WI38 (cell line): ENCODE measurements around the gene GPR85.

ENCODE experiments used
- H3K4me3 ChIP-seq: 2 replicates; pipeline ENCODE4 v1.5.1; 2011; ENCODE audit warnings: low read depth, mild to moderate bottlenecking, control low read depth, low read length
- TF ChIP-seq, protein P1 (sequence below): IDR thresholded peaks from 2 replicates; pipeline ENCODE4 v1.5.1; 2012; ENCODE audit warnings: low read depth, mild to moderate bottlenecking, control low read depth, low read length

Gene GPR85

DNA sequence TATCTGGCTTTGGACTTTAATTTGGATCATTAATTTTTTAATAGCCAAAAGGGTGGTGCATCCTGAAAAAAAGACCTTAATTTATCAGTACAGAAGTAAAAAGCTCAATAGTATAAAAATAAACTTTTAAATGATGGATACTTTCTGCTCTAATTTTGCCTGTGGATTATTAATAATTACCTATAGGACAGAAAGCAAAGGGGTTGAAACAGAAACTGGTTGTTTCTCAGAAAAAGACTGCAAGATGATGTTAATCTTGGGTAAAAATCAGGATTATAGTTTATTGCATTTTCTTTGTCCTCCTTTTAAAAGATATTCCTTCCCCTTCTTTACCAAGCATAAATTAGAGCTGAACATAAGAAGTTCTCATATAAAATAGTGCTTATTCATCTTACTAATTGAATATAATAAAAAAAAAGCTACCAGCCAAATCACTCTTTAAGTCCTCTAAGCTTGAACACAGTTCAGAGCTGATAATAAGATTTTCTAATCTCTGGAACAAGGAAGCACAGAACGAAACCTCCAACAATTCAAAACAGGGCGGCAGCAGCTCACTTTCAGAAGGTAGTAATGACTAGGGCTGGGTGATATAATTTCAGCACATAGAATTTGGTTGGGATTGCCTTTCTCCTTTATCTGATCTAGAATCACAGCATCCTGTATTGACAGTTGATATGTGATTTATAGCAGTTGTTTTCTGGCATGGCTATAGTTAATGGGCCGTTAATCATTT, 8.1 kb upstream of the GPR85 start:
- TF ChIP-seq, protein P1, sequence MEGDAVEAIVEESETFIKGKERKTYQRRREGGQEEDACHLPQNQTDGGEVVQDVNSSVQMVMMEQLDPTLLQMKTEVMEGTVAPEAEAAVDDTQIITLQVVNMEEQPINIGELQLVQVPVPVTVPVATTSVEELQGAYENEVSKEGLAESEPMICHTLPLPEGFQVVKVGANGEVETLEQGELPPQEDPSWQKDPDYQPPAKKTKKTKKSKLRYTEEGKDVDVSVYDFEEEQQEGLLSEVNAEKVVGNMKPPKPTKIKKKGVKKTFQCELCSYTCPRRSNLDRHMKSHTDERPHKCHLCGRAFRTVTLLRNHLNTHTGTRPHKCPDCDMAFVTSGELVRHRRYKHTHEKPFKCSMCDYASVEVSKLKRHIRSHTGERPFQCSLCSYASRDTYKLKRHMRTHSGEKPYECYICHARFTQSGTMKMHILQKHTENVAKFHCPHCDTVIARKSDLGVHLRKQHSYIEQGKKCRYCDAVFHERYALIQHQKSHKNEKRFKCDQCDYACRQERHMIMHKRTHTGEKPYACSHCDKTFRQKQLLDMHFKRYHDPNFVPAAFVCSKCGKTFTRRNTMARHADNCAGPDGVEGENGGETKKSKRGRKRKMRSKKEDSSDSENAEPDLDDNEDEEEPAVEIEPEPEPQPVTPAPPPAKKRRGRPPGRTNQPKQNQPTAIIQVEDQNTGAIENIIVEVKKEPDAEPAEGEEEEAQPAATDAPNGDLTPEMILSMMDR = no peak
- H3K4me3 ChIP-seq = no peak overlapping the region

DNA sequence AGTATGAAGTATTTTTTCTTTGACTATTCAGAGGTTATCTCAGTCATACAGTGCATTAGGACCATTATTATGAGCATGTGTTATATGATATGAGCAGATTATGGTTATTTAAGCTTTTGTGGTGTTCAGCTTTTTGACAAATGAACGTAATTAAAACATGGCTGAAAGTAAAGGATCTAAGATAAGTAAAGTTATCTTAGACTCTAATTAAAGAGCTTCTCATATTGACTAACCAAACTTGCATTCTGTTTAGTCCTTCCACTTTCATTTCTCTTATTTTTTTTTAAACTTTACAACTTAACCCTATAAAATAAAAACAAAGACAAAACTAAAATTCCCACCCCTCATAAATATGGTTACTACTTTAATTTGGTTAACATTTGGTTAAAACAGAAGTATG, 6.9 kb upstream of the GPR85 start:
- TF ChIP-seq, protein P1 = no peak

DNA sequence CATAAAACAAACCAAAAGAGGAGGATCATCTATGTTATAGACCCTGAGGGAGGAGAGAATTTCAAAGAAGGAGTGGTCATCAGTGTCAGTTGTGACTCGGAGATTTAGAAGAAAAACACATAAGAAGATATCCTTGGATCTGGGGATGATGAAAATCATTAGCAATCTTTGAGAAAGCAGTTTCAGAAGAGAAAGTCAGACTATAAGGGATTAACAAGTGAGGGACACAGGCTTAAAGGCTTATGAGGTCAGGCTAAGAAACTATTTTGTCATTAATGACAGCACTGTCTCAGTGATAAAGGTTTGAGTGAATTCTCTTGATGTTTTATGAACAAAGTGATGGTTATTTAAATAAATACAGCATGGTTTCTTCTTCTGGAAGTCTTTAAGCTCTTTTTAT, 6.1 kb upstream of the GPR85 start:
- H3K4me3 ChIP-seq = no peak overlapping the region
- TF ChIP-seq, protein P1 = no peak

More for the DNA sequence above, 6.9 kb upstream of the GPR85 start:
- H3K4me3 ChIP-seq = no peak overlapping the region

DNA sequence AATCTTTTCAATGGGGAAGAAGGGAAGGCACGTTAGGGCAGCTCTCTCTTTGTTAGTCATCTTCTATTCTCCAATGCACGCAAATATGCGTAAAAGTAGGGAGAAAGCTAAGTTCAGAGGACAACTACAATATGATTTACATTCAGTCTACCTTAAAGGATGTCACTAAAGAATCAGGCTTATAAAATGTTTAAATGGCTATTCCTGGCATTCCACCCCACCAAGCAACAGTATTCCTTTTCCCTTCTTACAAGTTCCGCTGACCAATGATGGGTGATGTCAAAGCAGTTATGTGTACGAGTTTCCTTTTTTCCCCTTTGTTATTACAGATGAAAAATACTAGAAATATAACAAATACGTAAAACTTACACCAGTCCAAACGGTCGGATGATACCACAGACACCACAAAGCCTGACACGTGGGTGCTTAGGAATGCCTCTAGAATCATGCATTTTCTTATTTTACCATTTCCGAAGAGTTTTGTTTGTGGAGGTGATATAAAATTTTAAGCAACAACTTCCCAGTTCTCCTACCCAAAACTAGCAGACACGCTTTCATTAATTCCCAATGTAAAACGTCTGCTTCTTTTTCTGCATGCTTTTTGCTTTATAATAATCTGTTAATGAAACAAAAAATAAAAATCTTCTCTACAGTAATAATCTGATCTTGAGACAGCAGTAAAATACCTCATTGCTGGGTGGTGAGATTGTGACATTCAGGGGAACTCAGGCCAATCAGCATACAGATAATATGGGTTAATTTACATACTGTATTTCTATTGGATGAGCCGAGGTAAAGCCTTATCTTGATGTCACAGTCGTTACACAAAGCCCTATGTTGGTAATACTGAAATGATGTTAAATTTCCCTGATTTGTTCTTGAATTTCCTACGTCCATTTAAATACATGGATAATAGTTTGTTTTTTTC, 708 bp upstream of the GPR85 start:
- TF ChIP-seq, protein P1 = no peak
- H3K4me3 ChIP-seq = peak overlapping the region; percentile 71

DNA sequence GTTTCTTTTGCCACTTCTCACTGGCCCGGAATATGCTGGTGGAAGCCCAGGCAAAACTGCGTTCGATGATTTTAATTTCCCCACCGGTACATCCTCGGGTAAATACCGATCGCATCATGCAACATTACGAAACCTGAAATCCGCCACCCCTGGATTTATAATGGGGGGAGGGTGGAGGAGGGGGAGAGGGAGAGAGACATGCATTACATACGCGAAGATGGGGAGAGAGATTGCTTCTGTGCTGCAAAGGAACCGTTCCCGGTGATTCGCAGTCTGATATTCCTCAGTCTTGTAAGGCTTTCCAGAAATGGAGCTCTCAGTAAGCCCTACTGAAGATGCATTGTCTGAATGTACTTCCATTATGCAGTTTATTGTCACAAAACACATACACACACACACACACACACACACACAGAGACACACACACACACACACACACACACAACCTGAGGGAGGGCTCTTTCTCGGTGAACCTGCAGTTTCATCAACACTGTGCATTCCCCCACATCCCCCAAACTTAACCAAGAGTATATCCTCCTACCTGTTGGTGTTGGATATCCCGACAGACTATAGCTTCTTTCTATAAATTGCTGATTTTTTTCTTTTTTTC, 741 bp downstream of the GPR85 start:
- H3K4me3 ChIP-seq = peak overlapping the region; percentile 71
- TF ChIP-seq, protein P1 = no peak

DNA sequence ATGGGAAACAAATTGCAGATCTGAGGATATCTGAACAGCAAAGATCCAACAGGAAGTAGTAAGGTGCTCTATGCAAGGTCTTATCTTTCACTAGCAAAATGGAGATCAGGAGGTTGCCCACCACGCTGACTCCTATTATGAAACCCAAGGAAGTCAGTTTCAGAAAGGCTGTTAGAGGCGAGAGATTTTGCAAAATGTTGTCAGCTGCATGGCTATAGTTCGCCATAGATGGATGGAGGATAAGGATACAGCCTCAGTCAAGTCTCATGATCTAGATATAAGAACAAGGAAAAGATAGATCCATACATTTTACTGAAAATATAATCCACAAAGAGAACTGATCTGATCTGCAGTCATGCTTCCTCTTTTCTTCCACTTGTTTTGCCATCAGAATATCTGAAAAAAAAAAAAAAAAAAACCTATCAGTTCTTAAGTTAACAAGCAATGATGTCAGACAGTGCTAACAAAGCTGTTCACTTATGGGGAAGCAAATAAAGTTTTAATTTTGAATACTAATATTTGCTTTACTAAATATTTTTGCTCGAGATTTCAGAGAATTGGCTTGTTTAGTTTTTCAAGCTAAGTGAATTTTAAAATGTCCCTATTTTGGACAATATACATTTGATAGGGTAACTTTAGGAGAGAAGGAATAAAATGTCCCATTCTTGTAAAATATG, 2.0 kb downstream of the GPR85 start:
- TF ChIP-seq, protein P1 = no peak
- H3K4me3 ChIP-seq = no peak overlapping the region
